GM18507 (cell line): Measurements from ENCODE around the gene ZNF789.

Source experiments
- DNase-seq: peaks from one replicate; pipeline ENCODE4 v3.0.0; 2011; ENCODE audit warnings: low read depth; ENCODE audit not compliant: insufficient read length; ENCODE audit errors: extremely low spot score
- FAIRE-seq: peaks from 2 replicates; lab custom pipeline; 2011; peaks lifted over from hg19 to GRCh38; lab: Jason Lieb, UNC

ZNF789 gene

DNA sequence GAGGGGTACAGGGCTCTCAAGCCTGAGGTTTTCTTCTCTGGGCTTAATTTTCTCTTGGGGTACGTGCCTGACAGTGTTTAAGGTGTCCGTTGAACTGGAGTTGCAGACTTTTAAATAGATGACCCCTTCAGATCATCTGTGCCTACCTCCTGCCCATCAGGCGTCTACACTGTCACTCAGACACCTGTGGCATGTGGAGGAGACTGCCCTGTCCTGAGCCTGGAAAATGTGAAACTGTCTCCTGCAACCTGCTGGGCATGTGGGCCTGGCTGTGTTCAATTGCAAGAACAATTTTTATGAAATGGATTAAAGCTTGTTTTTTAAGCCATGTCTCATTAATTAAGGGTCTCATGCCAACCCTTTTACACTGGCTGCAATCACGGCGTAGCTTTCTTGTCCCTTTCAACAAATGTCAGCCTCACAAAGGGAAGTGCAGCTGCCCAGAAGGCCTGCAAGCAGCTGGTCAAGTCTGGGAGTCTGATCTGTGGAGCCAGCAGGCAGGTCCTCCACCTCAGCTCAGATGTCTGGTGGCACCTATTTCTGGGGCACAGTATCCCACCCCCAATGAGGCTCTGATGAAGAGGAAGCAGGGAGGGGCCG lies 15.5 kb upstream of the ZNF789 start:
- no peak for FAIRE-seq
- no peak for DNase-seq

DNA sequence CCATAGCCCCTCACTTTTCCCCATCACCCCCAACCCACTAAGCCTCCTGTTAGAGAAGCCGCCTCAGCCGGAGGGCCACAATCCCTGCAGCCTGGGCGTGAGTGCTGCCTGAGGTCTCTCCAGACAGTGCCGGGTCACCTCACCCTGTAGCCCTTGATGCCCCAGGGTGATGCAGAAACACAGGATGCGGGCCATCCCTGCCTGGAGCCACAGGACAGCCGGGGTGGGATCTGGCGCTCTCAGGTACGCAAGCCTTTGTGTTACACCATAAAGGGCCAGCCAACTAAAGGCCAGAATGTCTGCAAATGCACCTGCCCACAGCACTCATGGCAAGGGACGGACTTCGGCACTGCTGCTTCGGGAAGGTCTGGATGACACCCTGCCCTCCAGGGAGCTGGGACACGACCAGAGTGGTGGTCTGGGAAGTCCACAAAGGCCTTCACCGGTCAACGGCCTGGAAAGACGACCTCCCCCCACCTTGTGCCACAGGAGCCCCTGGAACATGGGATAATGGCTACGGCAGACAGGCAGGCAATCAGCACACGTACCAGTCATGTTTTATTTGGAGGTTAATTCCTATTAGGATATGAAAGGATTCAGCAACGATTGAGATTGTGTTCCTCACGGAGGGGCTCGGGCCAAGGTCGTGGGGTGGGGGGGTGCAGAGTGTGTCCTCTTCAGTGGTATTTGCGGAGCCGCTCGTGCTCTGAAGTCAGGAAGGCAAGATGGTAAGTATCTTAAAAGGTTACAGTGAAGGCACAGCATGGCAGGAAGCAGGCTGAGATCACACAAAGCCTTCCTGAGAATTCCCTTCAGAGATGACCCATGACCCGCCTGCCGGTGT lies 14.8 kb upstream of the ZNF789 start:
- FAIRE-seq = no peak
- no peak for DNase-seq

DNA sequence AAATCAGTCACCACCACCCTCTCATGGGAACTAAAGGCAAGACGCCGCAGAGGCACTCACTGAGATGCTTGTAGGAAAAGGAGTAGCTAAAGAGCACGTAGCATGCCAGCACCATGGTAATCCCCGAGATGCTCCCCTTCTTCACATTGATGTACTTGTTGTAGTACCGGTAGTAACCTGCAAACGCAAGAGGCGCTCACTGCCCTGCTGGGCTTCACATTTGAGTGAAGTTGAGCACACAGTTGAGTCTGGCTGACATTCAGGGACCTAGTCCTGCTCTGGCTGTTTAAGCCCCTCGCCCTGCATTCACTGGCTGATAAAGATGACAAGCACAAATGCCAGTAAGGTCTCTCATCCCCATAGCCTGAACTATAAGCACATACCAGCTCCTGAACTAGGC lies 13.6 kb upstream of the ZNF789 start:
- DNase-seq (no peak), FAIRE-seq (no peak)

DNA sequence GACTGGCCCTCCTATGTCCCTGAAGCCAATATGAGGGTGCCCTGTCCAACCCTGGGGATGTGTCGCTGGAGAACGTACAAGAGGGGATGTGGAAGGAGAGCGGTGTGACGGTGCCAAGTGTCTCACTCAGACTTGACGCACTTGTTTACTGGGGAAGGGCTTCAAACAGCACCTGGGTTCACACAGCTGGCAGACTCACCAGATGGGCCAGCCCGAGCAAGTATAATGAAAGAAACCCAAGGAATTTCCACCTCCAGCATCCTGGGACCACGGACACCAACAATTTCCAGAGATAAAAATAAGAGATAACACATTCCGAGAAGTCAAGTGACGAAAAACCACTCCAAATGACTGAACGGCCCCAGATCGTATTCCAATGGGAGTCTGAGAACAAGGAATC lies 12.0 kb upstream of the ZNF789 start:
- DNase-seq (no peak), FAIRE-seq (no peak)

DNA sequence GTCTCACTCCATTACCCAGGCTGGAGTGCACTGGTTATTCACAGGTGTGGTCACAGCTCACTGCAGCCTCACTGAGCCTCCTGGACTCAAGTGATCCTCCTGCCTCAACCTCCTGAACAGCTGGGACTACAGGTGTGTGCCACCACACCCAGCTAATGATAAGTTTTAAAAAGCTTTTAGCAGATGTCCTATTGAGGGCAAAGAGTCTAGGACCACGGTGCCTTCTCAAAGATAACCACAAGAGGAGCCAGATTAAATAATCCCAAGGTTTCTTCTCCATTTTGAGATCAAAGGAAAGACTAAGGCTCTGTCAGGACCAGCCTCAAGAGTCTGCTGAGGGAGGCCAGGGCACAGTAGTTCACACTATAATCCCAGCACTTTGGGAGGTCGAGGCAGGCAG lies 11.5 kb upstream of the ZNF789 start:
- DNase-seq = no peak
- no peak for FAIRE-seq

DNA sequence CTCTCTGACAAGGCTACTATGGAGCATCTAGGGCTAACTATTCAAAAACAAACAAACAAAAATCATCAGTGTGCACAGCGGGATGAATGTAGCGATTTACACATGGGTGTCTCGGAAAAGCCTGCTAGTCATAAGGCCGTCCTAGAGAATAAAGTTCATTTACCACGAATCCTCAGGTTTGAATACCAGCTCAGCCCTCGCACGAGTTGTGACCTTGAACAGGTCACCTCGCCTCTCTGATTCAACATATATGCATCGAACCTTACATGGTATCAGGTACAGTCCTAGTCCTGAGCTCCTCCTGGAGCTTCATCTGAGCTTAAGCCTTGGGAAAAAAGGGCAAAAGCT lies 7.3 kb upstream of the ZNF789 start:
- FAIRE-seq (no peak), DNase-seq (no peak)

DNA sequence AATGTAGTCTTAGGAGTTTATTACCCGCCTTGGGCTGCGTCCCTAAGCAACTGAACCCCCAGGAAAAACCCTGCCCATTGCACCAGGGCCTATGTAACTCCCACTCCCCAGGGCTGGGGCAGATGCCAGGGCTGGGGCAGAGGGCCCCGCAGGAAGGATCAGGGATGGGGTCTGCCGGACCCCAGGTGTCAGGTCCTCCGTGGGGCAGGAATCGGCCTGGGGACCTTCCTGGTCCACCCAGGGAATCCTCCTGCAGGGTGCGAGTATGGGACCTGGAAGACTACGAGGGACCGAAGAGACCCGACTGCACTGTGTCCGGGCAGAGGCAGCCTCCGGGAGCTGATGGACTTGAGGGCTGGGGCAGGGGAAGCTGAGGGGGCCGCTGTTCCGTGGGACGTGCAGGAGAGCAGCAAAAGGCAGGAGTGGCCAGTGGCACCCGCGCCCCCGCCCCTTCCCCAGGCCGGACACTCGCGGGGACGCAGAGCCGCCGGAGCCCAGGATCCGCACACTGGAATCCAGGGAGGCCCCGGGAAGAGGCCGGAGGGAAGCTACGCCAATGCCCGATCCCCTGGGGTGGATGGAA lies 4.3 kb upstream of the ZNF789 start:
- DNase-seq = no peak
- no peak for FAIRE-seq

DNA sequence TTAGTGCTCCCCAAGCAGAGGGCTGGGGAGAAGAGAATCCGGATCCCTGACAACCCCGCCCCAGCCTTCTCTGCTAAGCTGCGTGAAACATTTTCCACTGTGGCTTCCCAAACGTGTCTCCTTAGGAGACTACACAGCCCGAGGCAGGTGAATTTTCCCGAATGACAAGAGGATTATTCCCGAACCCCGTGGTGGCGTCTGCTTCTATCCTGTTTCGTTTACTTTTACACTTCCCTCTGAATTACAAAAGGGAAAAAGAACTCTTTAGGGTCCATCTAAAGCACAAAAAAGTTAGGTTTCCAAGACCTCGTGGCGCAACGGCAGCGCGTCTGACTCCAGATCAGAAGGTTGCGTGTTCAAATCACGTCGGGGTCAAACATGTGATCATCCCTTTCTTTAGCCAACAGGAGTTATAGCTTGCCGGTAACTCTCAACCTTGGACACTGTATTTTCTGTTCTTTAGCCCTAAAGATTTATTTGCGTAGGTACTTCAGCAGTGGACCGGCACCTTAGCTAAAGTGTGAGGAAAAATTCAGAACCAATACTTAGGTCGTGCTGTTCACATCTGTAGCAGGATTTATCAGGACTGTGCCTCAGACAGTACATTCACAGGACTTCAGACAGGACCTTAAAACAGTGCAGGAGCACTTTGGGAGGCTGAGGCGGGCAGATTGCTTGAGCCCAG lies 3.2 kb upstream of the ZNF789 start:
- DNase-seq = no peak
- FAIRE-seq = no peak

DNA sequence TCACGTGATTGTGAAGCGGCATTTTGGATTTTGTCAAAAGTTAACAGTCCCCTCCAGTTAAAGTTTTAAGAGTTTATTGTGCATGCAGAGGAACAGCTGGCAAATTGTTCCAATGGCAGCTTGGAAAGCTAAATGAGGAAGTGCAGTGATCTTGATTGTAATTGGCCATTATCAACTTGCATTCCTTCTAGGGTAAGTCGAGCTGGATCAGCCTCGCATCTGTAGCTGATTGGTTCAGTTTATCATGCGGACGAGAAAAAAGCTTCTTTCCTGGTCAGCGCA lies 566 bp downstream of the ZNF789 start:
- FAIRE-seq (peak; percentile 67), DNase-seq (peak; percentile 39)

DNA sequence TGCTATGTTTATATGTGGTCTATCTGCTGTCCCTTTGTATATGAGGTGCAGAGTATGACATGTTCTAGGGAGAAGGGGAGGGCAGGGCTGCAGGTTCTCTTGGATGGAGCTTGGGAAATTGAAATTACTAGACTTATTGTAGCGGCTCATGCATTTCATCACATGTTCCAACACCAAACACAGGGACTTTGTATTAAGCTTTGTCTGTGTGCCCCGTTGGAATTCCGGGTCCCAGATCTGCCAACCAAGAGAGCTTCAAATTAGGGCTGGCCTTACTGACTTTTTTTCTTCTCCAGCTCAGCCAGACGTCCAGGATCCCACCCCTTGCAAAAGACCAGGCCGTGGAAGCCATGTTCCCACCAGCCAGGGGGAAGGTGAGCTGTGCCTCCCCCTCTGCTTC lies 3.4 kb downstream of the ZNF789 start:
- FAIRE-seq = no peak
- DNase-seq = no peak

DNA sequence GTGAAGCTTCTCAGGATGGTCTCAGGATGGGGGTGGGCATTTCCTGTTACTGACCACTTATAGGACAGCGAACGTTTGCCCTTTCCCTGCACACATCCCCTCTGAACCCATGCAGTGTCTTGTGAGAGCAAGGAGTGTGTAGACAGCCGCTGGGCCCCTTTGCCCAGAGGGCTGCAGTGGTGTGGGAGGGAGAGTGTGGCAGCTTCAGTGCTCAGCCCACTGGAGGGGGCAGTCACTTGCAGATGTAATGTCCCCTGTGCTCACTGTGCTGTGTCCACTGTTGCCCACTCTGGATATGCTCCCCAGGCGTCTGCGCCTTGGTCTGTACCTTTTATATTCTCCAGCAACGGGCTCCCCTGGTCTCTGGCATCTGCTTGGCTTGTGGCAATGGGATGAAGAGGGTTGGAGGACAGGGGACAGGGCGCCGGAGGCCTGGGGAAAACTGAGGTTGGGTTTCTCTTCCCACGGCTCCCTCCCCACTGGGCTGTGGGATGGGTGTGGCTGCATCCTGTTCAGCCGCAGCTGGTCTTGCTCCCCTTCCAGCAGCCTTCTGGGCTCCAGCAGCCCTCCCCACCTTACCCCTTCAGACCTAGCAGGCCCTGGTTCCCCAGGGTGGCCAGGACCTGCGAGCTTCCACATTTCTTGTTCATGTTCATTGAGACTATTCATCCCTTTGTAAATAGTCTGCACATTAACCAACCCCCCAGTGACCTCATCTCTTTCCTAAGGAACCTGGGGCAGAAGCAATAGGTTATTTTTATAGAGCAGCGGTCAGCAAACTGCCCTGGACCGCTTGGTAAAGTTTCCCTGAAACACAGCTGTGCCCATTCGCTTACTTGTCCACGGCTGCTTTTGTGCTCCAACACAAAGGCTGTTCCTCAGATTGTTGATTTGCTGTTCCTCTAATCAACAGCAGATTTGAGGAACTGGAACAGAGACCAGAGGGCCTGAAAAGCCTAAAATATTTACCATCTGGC lies 6.1 kb downstream of the ZNF789 start:
- DNase-seq (no peak), FAIRE-seq (no peak)

DNA sequence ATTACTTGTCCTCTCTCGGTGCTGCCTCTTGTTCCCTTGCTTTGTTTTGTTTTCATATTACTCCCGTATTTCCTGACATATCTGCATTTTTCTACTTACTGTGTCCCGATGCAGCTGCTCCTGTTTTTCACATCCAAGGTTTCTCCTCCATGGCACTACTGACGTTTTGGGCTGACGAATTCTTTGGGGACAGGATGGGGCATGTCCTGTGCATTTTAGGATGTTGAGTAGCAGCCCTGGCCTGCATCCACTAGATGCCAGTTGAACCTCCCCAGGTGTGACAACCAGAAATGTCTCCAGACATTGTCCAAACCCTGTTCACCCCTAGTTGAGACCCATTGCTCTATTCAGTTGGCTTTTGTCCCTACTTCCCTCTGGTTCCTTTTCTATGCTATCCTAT lies 12.4 kb downstream of the ZNF789 start:
- FAIRE-seq = no peak
- DNase-seq = no peak

DNA sequence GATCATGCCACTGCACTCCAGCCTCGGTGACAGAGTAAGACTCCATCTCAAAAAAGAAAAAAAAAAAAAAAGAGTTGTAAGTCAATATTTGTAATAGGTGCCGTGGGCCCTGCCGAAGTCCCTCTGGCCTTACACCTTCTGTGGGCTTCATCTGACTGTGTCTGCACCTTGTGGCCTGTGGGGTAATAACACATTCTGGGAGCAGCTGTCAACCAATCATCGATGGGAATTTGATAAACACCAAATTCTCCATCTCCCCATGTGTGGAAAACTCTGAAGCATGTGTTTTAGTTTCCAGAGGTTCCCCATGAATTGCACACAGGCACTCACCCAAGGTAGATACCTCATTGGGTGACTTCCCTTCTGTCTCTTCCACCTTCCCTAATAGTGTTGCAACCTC lies 16.5 kb downstream of the ZNF789 start:
- no peak for FAIRE-seq
- DNase-seq = no peak

DNA sequence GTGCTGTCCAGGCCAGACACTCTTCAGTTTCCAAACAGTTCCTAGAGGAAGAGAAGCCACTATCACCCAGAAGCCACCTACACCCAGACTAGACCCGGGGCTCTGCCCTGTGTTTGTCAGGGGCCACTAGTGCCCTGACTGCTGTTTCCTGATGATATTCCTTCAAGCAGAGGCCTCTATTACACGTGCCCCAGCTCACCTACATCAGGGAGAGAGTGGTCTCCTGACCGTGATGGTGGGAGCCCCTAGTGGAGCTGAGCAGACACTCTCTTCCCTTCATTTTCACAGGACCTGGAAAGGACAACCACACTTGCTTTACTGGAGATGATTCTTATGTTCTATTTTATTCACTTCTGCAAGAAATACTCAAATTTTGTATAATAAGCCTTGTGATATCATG lies 18.2 kb downstream of the ZNF789 start:
- no peak for FAIRE-seq
- DNase-seq = no peak

DNA sequence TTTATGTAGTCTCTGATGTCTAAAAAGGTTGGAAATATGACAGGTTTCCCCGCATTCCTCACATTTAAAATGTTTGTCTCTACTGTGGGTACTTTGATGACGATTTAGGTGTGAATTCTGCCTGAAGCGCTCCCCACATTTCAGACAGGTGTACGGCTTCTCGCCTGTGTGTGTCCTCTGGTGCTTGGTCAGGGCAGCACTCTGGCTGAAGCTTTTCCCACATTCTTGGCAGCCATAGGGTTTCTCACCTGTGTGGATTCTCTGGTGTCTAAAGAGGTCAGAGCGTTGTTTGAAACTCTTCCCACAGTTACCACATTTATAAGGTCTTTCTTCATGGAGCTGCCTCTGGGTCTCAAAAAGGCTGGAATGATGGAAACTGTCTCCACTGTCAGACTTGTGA lies 21.1 kb downstream of the ZNF789 start:
- DNase-seq (no peak), FAIRE-seq (no peak)

DNA sequence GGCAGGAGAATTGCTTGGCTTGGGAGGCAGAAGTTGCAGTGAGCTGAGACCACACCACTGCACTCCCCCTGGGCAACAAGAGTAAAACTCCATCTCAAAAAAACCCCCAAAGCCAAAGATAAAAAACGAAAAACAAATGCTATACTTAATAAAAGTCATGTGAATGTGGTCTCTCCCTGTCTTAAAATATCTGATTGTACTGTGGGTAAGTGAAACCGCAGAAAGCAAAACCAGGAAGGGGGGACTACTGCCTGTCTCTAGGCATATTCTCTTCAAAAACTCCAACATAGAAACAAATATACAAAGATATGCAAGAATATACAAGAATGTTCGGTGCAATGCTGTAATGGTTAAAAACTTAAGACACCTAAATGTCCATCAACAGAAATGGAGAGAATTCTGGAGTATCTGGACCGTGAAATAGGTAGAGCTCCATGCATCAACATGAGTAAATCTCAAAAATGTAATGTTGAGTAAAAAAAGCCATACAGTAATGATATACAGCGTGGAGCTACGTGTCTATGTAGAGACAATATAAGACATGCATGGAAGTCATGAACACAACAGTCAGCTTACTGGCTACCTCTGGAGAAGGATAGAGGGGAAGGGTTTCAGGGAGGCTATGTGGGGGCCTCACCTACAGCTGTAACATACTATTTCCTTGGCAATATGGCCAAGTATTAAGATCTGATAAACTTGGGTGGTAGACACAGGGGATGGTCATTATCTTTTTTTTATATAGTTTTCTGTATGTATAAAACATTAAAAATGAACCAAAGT lies 25.3 kb downstream of the ZNF789 start:
- FAIRE-seq = no peak

DNA sequence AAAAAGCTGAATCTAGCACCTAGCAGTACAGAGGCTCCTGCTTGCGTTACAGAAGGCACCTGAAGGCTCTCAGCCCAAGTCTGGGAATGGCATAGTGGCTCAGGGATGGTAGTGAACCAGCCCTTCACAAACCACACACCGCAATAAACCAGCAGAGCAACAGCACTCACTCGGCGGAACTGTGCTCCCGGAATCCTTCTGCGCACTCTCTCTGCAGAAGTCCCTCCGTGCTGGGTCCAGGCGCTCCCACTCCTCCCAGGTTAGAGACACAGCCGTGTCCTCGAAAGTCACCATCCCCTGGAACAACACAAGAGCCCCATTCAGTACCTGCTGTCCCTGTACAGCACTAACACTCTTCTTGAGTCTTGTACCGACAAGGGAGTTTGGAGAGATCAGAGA lies 25.9 kb downstream of the ZNF789 start:
- FAIRE-seq = no peak
- no peak for DNase-seq

More for the DNA sequence above, 25.3 kb downstream of the ZNF789 start:
- DNase-seq = no peak

DNA sequence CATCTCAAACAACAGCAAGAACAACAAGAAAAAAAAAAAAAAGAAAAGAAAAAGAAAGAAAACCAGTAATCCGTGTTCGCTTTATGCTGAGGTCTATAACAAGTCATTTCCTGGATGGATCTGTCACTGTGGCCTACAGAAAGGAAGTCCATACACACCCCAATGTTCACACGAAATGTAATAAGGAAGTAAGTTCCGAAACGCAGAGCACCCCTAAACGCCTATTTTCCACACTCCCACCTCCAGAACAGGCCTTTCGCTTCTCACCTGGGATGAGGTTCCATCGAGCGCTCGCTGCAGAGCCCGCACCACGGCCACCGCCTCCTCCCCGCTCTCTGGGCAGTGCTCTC lies 26.7 kb downstream of the ZNF789 start:
- DNase-seq (no peak), FAIRE-seq (no peak)
